Skeletal muscle tissue (tissue), 4 donors: ENCODE results near the gene SNTB2. TPM values are rescaled to one million over a fixed set of nuclear protein-coding genes. Genes with fewer than 3 reads are reported as not detected.

Experiments used
- H3K27ac ChIP-seq: one replicate; pipeline ENCODE4 v1.7.0; 2013; ENCODE audit warnings: mild to moderate bottlenecking, low read depth, low read length, inconsistent platforms
- H3K27me3 ChIP-seq, 3 donors: one replicate each; pipeline ENCODE4 v1.7.0; 2013; ENCODE audit warnings: low read length in 3 of 3; ENCODE audit not compliant: control insufficient read depth in 3 of 3, insufficient read depth in 3 of 3
- H3K36me3 ChIP-seq, 3 donors: one replicate each; pipeline ENCODE4 v1.7.0; 2013; ENCODE audit warnings: low read length in 3 of 3; ENCODE audit not compliant: control insufficient read depth in 3 of 3, insufficient read depth in 3 of 3
- H3K4me1 ChIP-seq, 3 donors: one replicate each; pipeline ENCODE4 v1.7.0; 2013; ENCODE audit warnings: low read length in 3 of 3, mild to moderate bottlenecking in 3 of 3; ENCODE audit not compliant: control insufficient read depth in 3 of 3, insufficient read depth in 3 of 3
- H3K4me3 ChIP-seq, 3 donors: one replicate each; pipeline ENCODE4 v1.7.0; 2013; ENCODE audit warnings: low read length in 3 of 3
- H3K9ac ChIP-seq, 3 donors: one replicate each; pipeline ENCODE4 v1.7.0; 2013; ENCODE audit warnings: low read length in 3 of 3, mild to moderate bottlenecking in 3 of 3, moderate library complexity in 2 of 3, low read depth in 1 of 3
- H3K9me3 ChIP-seq, 3 donors: one replicate each; pipeline ENCODE4 v1.7.0; 2013; ENCODE audit warnings: low read length in 3 of 3; ENCODE audit not compliant: control insufficient read depth in 3 of 3
- total RNA-seq: library from RNA; depleted of rRNA; stranded (reverse); fragments of >200 nt; gene quantifications from one replicate; pipeline ENCODE4 v1.2.3, GENCODE V29; 2014
- donor health status: Osteomylitis.

Gene SNTB2
- total RNA-seq, 1 donor from 2014 or later: 24.5 TPM

- H3K27me3 ChIP-seq: no peaks in the 10 kb centered on the region
- no peak overlapping the region for H3K4me3 ChIP-seq
- peaks cover 75 to 85% (median 81%) of the 10 kb centered on the region in 3 donors for H3K36me3 ChIP-seq
- no peaks in the 10 kb centered on the region for H3K9me3 ChIP-seq
- H3K4me1 ChIP-seq: peaks cover 2 to 39% (median 27%) of the 10 kb centered on the region in 3 donors
- no peak overlapping the region for H3K27ac ChIP-seq
- H3K9ac ChIP-seq: no peak overlapping the region
These were observed 132.4 kb downstream of the SNTB2 start for GRCh38 chr16:69319381-69319780.

GRCh38 chr16:69319826-69320739 lies 133.1 kb downstream of the SNTB2 start:
- Histone ChIP-seq H3K9ac (no peak overlapping the region), H3K27ac (no peak overlapping the region), H3K36me3 (peaks cover 78 to 88% (median 81%) of the 10 kb centered on the region in 3 donors), H3K4me1 (peaks cover 2 to 45% (median 34%) of the 10 kb centered on the region in 3 donors), H3K4me3 (no peak overlapping the region), H3K27me3 (no peaks in the 10 kb centered on the region), H3K9me3 (no peaks in the 10 kb centered on the region)

GRCh38 chr16:69320740-69321073 lies 133.7 kb downstream of the SNTB2 start:
- H3K4me1 ChIP-seq: peaks cover 4 to 49% (median 36%) of the 10 kb centered on the region in 3 donors
- H3K9ac ChIP-seq: no peak overlapping the region
- peaks cover 78 to 84% (median 79%) of the 10 kb centered on the region in 3 donors for H3K36me3 ChIP-seq
- no peak overlapping the region for H3K4me3 ChIP-seq
- H3K27me3 ChIP-seq: no peaks in the 10 kb centered on the region
- H3K9me3 ChIP-seq: no peaks in the 10 kb centered on the region
- no peak overlapping the region for H3K27ac ChIP-seq

- Histone ChIP-seq H3K27ac (no peak overlapping the region), H3K9me3 (no peaks in the 10 kb centered on the region), H3K36me3 (peaks cover 75 to 80% (median 77%) of the 10 kb centered on the region in 3 donors), H3K9ac (no peak overlapping the region), H3K27me3 (no peaks in the 10 kb centered on the region), H3K4me3 (no peak overlapping the region), H3K4me1 (peaks cover 8 to 49% (median 40%) of the 10 kb centered on the region in 3 donors)
These were observed 134.1 kb downstream of the SNTB2 start for GRCh38 chr16:69321080-69321479.

- H3K27ac ChIP-seq: no peak overlapping the region
These were observed 135.4 kb downstream of the SNTB2 start for GRCh38 chr16:69322343-69322742.

GRCh38 chr16:69323415-69323814 lies 136.5 kb downstream of the SNTB2 start:
- Histone ChIP-seq H3K4me1 (peaks cover 27 to 57% (median 45%) of the 10 kb centered on the region in 3 donors), H3K9ac (peak overlapping the region in 1 of 3 donors; percentile 54), H3K27me3 (no peaks in the 10 kb centered on the region), H3K9me3 (no peaks in the 10 kb centered on the region), H3K27ac (peak overlapping the region; percentile 86), H3K36me3 (peaks cover 62 to 69% (median 66%) of the 10 kb centered on the region in 3 donors), H3K4me3 (no peak overlapping the region)

More at GRCh38 chr16:69322343-69322742, 135.4 kb downstream of the SNTB2 start:
- H3K36me3 ChIP-seq: peaks cover 65 to 70% (median 67%) of the 10 kb centered on the region in 3 donors
- no peak overlapping the region for H3K4me3 ChIP-seq
- no peaks in the 10 kb centered on the region for H3K27me3 ChIP-seq
- no peak overlapping the region for H3K9ac ChIP-seq
- H3K4me1 ChIP-seq: peaks cover 20 to 52% (median 44%) of the 10 kb centered on the region in 3 donors
- no peaks in the 10 kb centered on the region for H3K9me3 ChIP-seq

GRCh38 chr16:69324013-69324531 lies 137.1 kb downstream of the SNTB2 start:
- no peak overlapping the region for H3K4me3 ChIP-seq
- H3K27ac ChIP-seq: peak overlapping the region; percentile 86
- peaks cover 56 to 62% (median 60%) of the 10 kb centered on the region in 3 donors for H3K36me3 ChIP-seq
- H3K27me3 ChIP-seq: no peaks in the 10 kb centered on the region
- H3K9ac ChIP-seq: peak overlapping the region in 1 of 3 donors; percentile 64
- no peaks in the 10 kb centered on the region for H3K9me3 ChIP-seq
- peaks cover 34 to 62% (median 51%) of the 10 kb centered on the region in 3 donors for H3K4me1 ChIP-seq

GRCh38 chr16:69324585-69325253 lies 137.8 kb downstream of the SNTB2 start:
- Histone ChIP-seq H3K4me1 (peaks cover 40 to 68% (median 58%) of the 10 kb centered on the region in 3 donors), H3K9ac (peak overlapping the region in 1 of 3 donors; percentile 64), H3K27me3 (no peaks in the 10 kb centered on the region), H3K4me3 (peak overlapping the region in 1 of 3 donors; percentile 6), H3K9me3 (no peaks in the 10 kb centered on the region), H3K27ac (peak overlapping the region; percentile 86), H3K36me3 (peaks cover 49 to 56% (median 53%) of the 10 kb centered on the region in 3 donors)

GRCh38 chr16:69325784-69326171 lies 138.8 kb downstream of the SNTB2 start:
- no peaks in the 10 kb centered on the region for H3K27me3 ChIP-seq
- H3K36me3 ChIP-seq: peaks cover 39 to 45% (median 43%) of the 10 kb centered on the region in 3 donors
- peaks cover 40 to 68% (median 60%) of the 10 kb centered on the region in 3 donors for H3K4me1 ChIP-seq
- H3K4me3 ChIP-seq: peak overlapping the region; percentile 30 to 57 (median 48)
- peak overlapping the region; percentile 86 for H3K27ac ChIP-seq
- no peaks in the 10 kb centered on the region for H3K9me3 ChIP-seq
- peak overlapping the region in 2 of 3 donors; percentile 44 to 71 for H3K9ac ChIP-seq
